Heart left ventricle (tissue), 13 donors: ENCODE measurements around the gene APOL4.

Experiments
- POLR2A ChIP-seq, 2 donors: fragments of 450-650 bp; IDR thresholded peaks; one replicate each; pipeline ENCODE4 v1.6.1; 2017; ENCODE audit warnings: antibody characterized with exemption in 2 of 2, mild to moderate bottlenecking in 2 of 2, moderate library complexity in 2 of 2
- TF ChIP-seq, protein P1 (sequence below), 12 donors: fragments of 200-600 bp; sonication (generic) in 4 of 12; IDR thresholded peaks; one replicate each; pipeline versions ENCODE4 v1.5.0 to v1.8.0; 2018 to 2022; ENCODE audit warnings: antibody characterized with exemption in 12 of 12, mild to moderate bottlenecking in 5 of 12
- donor health status: ischemic (EF 13 %, LVEDD 7.1; RV severe dilation, severe dysfunction).
- donor health status: DM: no; HTN: yes; CAD: no.
- donor health status: DM: no; HTN: no; CAD: no.
- donor health status: ischemic (EF 25% LVEDD 6.9; RV normal size, moderate dysfunction).
- donor health status: ischemic (EF 25% LVEDD 5.7; RV mildly dilated, moderate dysfunction).
- donor health status: ischemic (EF 35%, LVEDD 5.7; RV mildly dilated, moderate dysfunction).
- donor health status: nonischemic (EF 11% LVEDD 7.7; RV severe dilation, severe dysfunction).
- donor health status: DM: yes; HTN: yes; CAD: no.
- donor health status: PGD.
- donor health status: ischemic (EF 29% LVEDD 5.4; RV normal size, mild dysfunction).
- donor health status: nonischemic (EF 23%, LVEDD 6.1; RV moderate dilation, normal function).

GRCh38 chr22:36210224-36210623 is 8.6 kb upstream of the APOL4 start:
- TF ChIP-seq POLR2A (IDR thresholded peaks at IDR 0.05), result no peak
- TF ChIP-seq, protein P1, sequence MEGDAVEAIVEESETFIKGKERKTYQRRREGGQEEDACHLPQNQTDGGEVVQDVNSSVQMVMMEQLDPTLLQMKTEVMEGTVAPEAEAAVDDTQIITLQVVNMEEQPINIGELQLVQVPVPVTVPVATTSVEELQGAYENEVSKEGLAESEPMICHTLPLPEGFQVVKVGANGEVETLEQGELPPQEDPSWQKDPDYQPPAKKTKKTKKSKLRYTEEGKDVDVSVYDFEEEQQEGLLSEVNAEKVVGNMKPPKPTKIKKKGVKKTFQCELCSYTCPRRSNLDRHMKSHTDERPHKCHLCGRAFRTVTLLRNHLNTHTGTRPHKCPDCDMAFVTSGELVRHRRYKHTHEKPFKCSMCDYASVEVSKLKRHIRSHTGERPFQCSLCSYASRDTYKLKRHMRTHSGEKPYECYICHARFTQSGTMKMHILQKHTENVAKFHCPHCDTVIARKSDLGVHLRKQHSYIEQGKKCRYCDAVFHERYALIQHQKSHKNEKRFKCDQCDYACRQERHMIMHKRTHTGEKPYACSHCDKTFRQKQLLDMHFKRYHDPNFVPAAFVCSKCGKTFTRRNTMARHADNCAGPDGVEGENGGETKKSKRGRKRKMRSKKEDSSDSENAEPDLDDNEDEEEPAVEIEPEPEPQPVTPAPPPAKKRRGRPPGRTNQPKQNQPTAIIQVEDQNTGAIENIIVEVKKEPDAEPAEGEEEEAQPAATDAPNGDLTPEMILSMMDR (IDR thresholded peaks at IDR 0.05), result no peak
